OCI-LY1 (cell line): Measurements from ENCODE around the gene TMPRSS5.
"Not testable (repeated sequence)": the region's sequence is repeated elsewhere in the genome, so short reads cannot be mapped to it uniquely, and the experiment has no call there.

Experiments used
- H2AFZ ChIP-seq: fragments of 200-600 bp; sonication (generic), shearing (Covaris generic); 2 replicates; pipeline ENCODE4 v1.6.0; 2014; ENCODE audit warnings: antibody characterized with exemption, mild to moderate bottlenecking, low read length
- H3F3A ChIP-seq: fragments of 200-600 bp; sonication (generic), shearing (Covaris generic); 2 replicates; pipeline ENCODE4 v1.6.0; 2014; ENCODE audit warnings: mild to moderate bottlenecking, antibody characterized with exemption, low read length, moderate library complexity; ENCODE audit not compliant: insufficient read depth
- H3K27ac ChIP-seq: fragments of 200-600 bp; sonication (generic); 2 replicates; pipeline ENCODE4 v1.5.1; 2014; ENCODE audit warnings: low read length, mixed run types, mild to moderate bottlenecking, low read depth; ENCODE audit not compliant: poor library complexity, severe bottlenecking
- H3K27me3 ChIP-seq: fragments of 200-600 bp; sonication (generic); 2 replicates; pipeline ENCODE4 v1.6.0; 2014; ENCODE audit warnings: antibody characterized with exemption, mild to moderate bottlenecking, low read length, moderate library complexity; ENCODE audit not compliant: insufficient read depth
- H3K36me3 ChIP-seq: fragments of 200-600 bp; sonication (generic); 2 replicates; pipeline ENCODE4 v1.6.1; 2014; ENCODE audit warnings: mild to moderate bottlenecking, antibody characterized with exemption, low read length, moderate library complexity, mixed read lengths; ENCODE audit not compliant: insufficient read depth
- H3K4me1 ChIP-seq: fragments of 200-600 bp; sonication (generic); 2 replicates; pipeline ENCODE4 v1.5.1; 2014; ENCODE audit warnings: mild to moderate bottlenecking, low read length, moderate library complexity; ENCODE audit not compliant: insufficient read depth, severe bottlenecking
- H3K4me2 ChIP-seq: fragments of 200-600 bp; sonication (generic), shearing (Covaris generic); 2 replicates; pipeline ENCODE4 v1.6.1; 2014; ENCODE audit warnings: low read length
- H3K4me3 ChIP-seq: fragments of 200-600 bp; sonication (generic); 2 replicates; pipeline ENCODE4 v1.5.1; 2014; ENCODE audit warnings: low read length, low read depth, mild to moderate bottlenecking, mixed read lengths; ENCODE audit not compliant: poor library complexity, severe bottlenecking
- H3K79me2 ChIP-seq: fragments of 200-600 bp; shearing (Covaris generic); 2 replicates; pipeline ENCODE4 v1.6.1; 2016; ENCODE audit warnings: mixed run types, low read length, mixed read lengths; ENCODE audit not compliant: insufficient read depth
- H3K9ac ChIP-seq: fragments of 200-600 bp; sonication (generic), shearing (Covaris generic); 2 replicates; pipeline ENCODE4 v1.6.1; 2014; ENCODE audit warnings: mild to moderate bottlenecking, low read length, mixed read lengths
- H3K9me2 ChIP-seq: fragments of 200-600 bp; sonication (generic), shearing (Covaris generic); 2 replicates; pipeline ENCODE4 v1.6.1; 2014; ENCODE audit warnings: low read depth, mild to moderate bottlenecking, low read length, mixed read lengths
- H3K9me3 ChIP-seq: fragments of 200-600 bp; shearing (Covaris generic); 2 replicates; pipeline ENCODE4 v1.6.1; 2014; ENCODE audit warnings: low read length, mixed read lengths
- H4K20me1 ChIP-seq: fragments of 200-600 bp; sonication (generic), shearing (Covaris generic); 2 replicates; pipeline ENCODE4 v1.6.0; 2016; ENCODE audit warnings: mild to moderate bottlenecking, low read length; ENCODE audit not compliant: insufficient read depth
- EZH2 ChIP-seq: fragments of 200-600 bp; sonication (generic), shearing (Covaris generic); IDR thresholded peaks from 2 replicates; pipeline ENCODE4 v1.8.0; 2017; ENCODE audit warnings: borderline replicate concordance, mixed run types, mild to moderate bottlenecking, antibody characterized with exemption, low read length, moderate library complexity, mixed read lengths
- TF ChIP-seq, protein P1 (sequence below): fragments of 200-600 bp; sonication (generic), shearing (Covaris generic); IDR thresholded peaks from 2 replicates; pipeline ENCODE4 v1.5.1; 2017; ENCODE audit warnings: mild to moderate bottlenecking, antibody characterized with exemption, low read length, moderate library complexity, mixed read lengths

The TMPRSS5 gene

GRCh38 chr11:113722221-113722620 is 16.1 kb upstream of the TMPRSS5 start:
- Histone ChIP-seq H3K27ac (no peak overlapping the region), H3K36me3 (no peaks in the 10 kb centered on the region; the same call in 1 of the 2 replicates), H3K27me3 (no peaks in the 10 kb centered on the region), H3K9me2 (no peaks in the 10 kb centered on the region), H3K4me2 (no peak overlapping the region), H3K79me2 (no peaks in the 10 kb centered on the region), H3K9me3 (no peaks in the 10 kb centered on the region), H3K9ac (no peak overlapping the region), H3F3A (no peaks in the 10 kb centered on the region), H4K20me1 (no peaks in the 10 kb centered on the region), H3K4me3 (no peak overlapping the region), H3K4me1 (no peaks in the 10 kb centered on the region), H2AFZ (no peak overlapping the region)
- TF ChIP-seq, protein P1, sequence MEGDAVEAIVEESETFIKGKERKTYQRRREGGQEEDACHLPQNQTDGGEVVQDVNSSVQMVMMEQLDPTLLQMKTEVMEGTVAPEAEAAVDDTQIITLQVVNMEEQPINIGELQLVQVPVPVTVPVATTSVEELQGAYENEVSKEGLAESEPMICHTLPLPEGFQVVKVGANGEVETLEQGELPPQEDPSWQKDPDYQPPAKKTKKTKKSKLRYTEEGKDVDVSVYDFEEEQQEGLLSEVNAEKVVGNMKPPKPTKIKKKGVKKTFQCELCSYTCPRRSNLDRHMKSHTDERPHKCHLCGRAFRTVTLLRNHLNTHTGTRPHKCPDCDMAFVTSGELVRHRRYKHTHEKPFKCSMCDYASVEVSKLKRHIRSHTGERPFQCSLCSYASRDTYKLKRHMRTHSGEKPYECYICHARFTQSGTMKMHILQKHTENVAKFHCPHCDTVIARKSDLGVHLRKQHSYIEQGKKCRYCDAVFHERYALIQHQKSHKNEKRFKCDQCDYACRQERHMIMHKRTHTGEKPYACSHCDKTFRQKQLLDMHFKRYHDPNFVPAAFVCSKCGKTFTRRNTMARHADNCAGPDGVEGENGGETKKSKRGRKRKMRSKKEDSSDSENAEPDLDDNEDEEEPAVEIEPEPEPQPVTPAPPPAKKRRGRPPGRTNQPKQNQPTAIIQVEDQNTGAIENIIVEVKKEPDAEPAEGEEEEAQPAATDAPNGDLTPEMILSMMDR = no peak
- TF ChIP-seq EZH2 = no peak

- Histone ChIP-seq H3K4me1 (no peaks in the 10 kb centered on the region), H3K4me2 (no peak overlapping the region), H3K36me3 (no peaks in the 10 kb centered on the region; the same call in 1 of the 2 replicates), H4K20me1 (no peaks in the 10 kb centered on the region), H3K27me3 (no peaks in the 10 kb centered on the region), H3K4me3 (no peak overlapping the region), H3K9ac (no peak overlapping the region), H3K9me3 (no peaks in the 10 kb centered on the region), H3F3A (no peaks in the 10 kb centered on the region), H3K9me2 (no peaks in the 10 kb centered on the region), H2AFZ (no peak overlapping the region), H3K27ac (no peak overlapping the region), H3K79me2 (no peaks in the 10 kb centered on the region)
- TF ChIP-seq, protein P1 = no peak
- no peak for TF ChIP-seq EZH2
Measured at GRCh38 chr11:113721462-113722066, 15.5 kb upstream of the TMPRSS5 start.

- H3K27me3 ChIP-seq, H3K4me2 ChIP-seq, H3K4me3 ChIP-seq, H3K9me3 ChIP-seq, H3K36me3 ChIP-seq, H3K4me1 ChIP-seq, H2AFZ ChIP-seq, H4K20me1 ChIP-seq, H3K79me2 ChIP-seq, H3F3A ChIP-seq, H3K27ac ChIP-seq, H3K9ac ChIP-seq, H3K9me2 ChIP-seq: not testable (repeated sequence)
Measured at GRCh38 chr11:113720478-113720877, 14.4 kb upstream of the TMPRSS5 start.

- no peaks in the 10 kb centered on the region for H3K4me1 ChIP-seq
- H3K36me3 ChIP-seq = no peaks in the 10 kb centered on the region; the same call in 1 of the 2 replicates
- no peak overlapping the region for H3K4me3 ChIP-seq
- no peak overlapping the region for H3K27ac ChIP-seq
- no peaks in the 10 kb centered on the region for H3K9me3 ChIP-seq
- H3K79me2 ChIP-seq = no peaks in the 10 kb centered on the region
- H3K9me2 ChIP-seq = no peaks in the 10 kb centered on the region
- no peaks in the 10 kb centered on the region for H4K20me1 ChIP-seq
- no peak overlapping the region for H3K9ac ChIP-seq
- H2AFZ ChIP-seq = no peak overlapping the region
- H3K4me2 ChIP-seq = no peak overlapping the region
- TF ChIP-seq, protein P1 = no peak
- TF ChIP-seq EZH2 = no peak
- no peaks in the 10 kb centered on the region for H3F3A ChIP-seq
- H3K27me3 ChIP-seq = no peaks in the 10 kb centered on the region
Measured at GRCh38 chr11:113715882-113716625, 9.9 kb upstream of the TMPRSS5 start.
